H1 (cell line): Measurements from ENCODE around the gene CDCA4. TPM values are rescaled to one million over a fixed set of nuclear protein-coding genes. Genes with fewer than 3 reads are reported as not detected.

Experiments used
- CTCF ChIA-PET: fragments of 300-600 bp; sonication (Branson Sonifier 250); formaldehyde crosslinking; loops from one replicate; lab custom pipeline; 2021; ENCODE audit not compliant: partially characterized antibody; lab: Charles Lee
- POLR2A ChIA-PET: fragments of 300-600 bp; sonication (Branson Sonifier 250); formaldehyde crosslinking; loops from one replicate; lab custom pipeline; 2021; ENCODE audit warnings: inconsistent platforms; ENCODE audit not compliant: partially characterized antibody; lab: Charles Lee
- DNase-seq, 2 experiments: peaks; one replicate each; pipeline versions ENCODE4 v3.0.0 to v3.0.0-alpha.2; 2010 to 2022; ENCODE audit warnings: low spot score in 2 of 2, low read depth in 1 of 2, mixed read lengths in 1 of 2
- FAIRE-seq: peaks from 2 replicates; lab custom pipeline; 2011; peaks lifted over from hg19 to GRCh38; lab: Jason Lieb, UNC
- H2AFZ ChIP-seq: 2 replicates; pipeline ENCODE4 v1.8.1; 2012; ENCODE audit warnings: low read length, inconsistent platforms
- H2AK5ac ChIP-seq: 2 replicates; pipeline ENCODE4 v1.6.1; 2013; ENCODE audit warnings: low read depth, low read length
- H2BK120ac ChIP-seq: replicated peaks from 2 replicates; pipeline ENCODE3; 2013; ENCODE audit warnings: low read depth, low read length, inconsistent platforms
- H2BK12ac ChIP-seq: 2 replicates; pipeline ENCODE4 v1.6.1; 2013; ENCODE audit warnings: low read depth, low read length
- H2BK15ac ChIP-seq: 2 replicates; pipeline ENCODE4 v1.6.1; 2013; ENCODE audit warnings: low read length
- H2BK20ac ChIP-seq: 2 replicates; pipeline ENCODE4 v1.6.1; 2013; ENCODE audit warnings: low read length
- H2BK5ac ChIP-seq: 2 replicates; pipeline ENCODE4 v1.6.1; 2013; ENCODE audit warnings: low read depth, low read length
- H3K14ac ChIP-seq: 2 replicates; pipeline ENCODE4 v1.6.1; 2013; ENCODE audit warnings: inconsistent platforms; ENCODE audit not compliant: insufficient read length
- H3K18ac ChIP-seq: 2 replicates; pipeline ENCODE4 v1.6.1; 2013; ENCODE audit warnings: low read length; ENCODE audit errors: extremely low read depth
- H3K23ac ChIP-seq: 2 replicates; pipeline ENCODE4 v1.6.1; 2013; ENCODE audit warnings: inconsistent platforms; ENCODE audit not compliant: insufficient read length
- H3K23me2 ChIP-seq: 2 replicates; pipeline ENCODE4 v1.6.1; 2013; ENCODE audit warnings: low read depth, low read length
- H3K27ac ChIP-seq: 2 replicates; pipeline ENCODE4 v1.6.1; 2011; ENCODE audit warnings: low read depth, low read length, inconsistent platforms
- H3K27me3 ChIP-seq, 4 experiments: replicated peaks in 1 of 4; 1 replicate in 1 of 4; 2 replicates in 3 of 4; pipeline versions ENCODE4 v1.6.1 to v1.8.1; 2011 to 2013; ENCODE audit warnings: low read length in 3 of 4, mild to moderate bottlenecking in 3 of 4, inconsistent platforms in 2 of 4, mixed read lengths in 2 of 4, moderate library complexity in 1 of 4; ENCODE audit not compliant: control insufficient read depth in 3 of 4, insufficient read depth in 3 of 4; ENCODE audit errors: extremely low read depth in 1 of 4
- H3K36me3 ChIP-seq, 4 experiments: 2 replicates each; pipeline versions ENCODE4 v1.6.1 to v1.8.1; 2011 to 2013; ENCODE audit warnings: mild to moderate bottlenecking in 4 of 4, low read length in 3 of 4, moderate library complexity in 2 of 4, control low read depth in 1 of 4, inconsistent platforms in 1 of 4; ENCODE audit not compliant: insufficient read depth in 4 of 4, control insufficient read depth in 2 of 4
- H3K4ac ChIP-seq: replicated peaks from 2 replicates; pipeline ENCODE3; 2013; ENCODE audit warnings: low read length, low read depth, mixed read lengths, inconsistent platforms; ENCODE audit not compliant: insufficient read length
- H3K4me1 ChIP-seq, 4 experiments: replicated peaks in 1 of 4; 1 replicate in 1 of 4; 2 replicates in 3 of 4; pipeline versions ENCODE4 v1.6.1 to v1.8.1; 2011 to 2013; ENCODE audit warnings: low read length in 3 of 4, inconsistent platforms in 2 of 4, mixed read lengths in 1 of 4; ENCODE audit not compliant: insufficient read depth in 4 of 4, control insufficient read depth in 3 of 4
- H3K4me2 ChIP-seq, 2 experiments: 2 replicates each; pipeline versions ENCODE4 v1.6.1 to v1.8.1; 2011 to 2013; ENCODE audit warnings: low read depth in 2 of 2, low read length in 2 of 2, control low read depth in 1 of 2, inconsistent platforms in 1 of 2, mild to moderate bottlenecking in 1 of 2; ENCODE audit not compliant: insufficient read depth in 1 of 2
- H3K4me3 ChIP-seq, 4 experiments: fragments of 200-600, 300-600 bp in 1 of 4; sonication (generic), shearing (Covaris generic), sonication (Bioruptor Twin) in 1 of 4; 2 replicates each; pipeline versions ENCODE4 v1.5.1 to v1.8.1; 2011 to 2016; ENCODE audit warnings: low read length in 4 of 4, low read depth in 3 of 4, control low read depth in 2 of 4, inconsistent platforms in 2 of 4, mild to moderate bottlenecking in 2 of 4, mixed read lengths in 1 of 4, moderate library complexity in 1 of 4; ENCODE audit not compliant: insufficient read depth in 2 of 4; ENCODE audit errors: extremely low read depth in 1 of 4
- H3K56ac ChIP-seq: replicated peaks from 2 replicates; pipeline ENCODE3; 2013; ENCODE audit warnings: low read depth, mild to moderate bottlenecking, mixed read lengths, low read length, inconsistent platforms; ENCODE audit not compliant: insufficient read length
- H3K79me1 ChIP-seq: 2 replicates; pipeline ENCODE4 v1.6.1; 2013; ENCODE audit warnings: low read depth, low read length, control low read depth
- H3K79me2 ChIP-seq, 2 experiments: 2 replicates each; pipeline versions ENCODE4 v1.6.1 to v1.8.1; 2012 to 2013; ENCODE audit warnings: low read length in 2 of 2, mild to moderate bottlenecking in 2 of 2, inconsistent platforms in 1 of 2; ENCODE audit not compliant: insufficient read depth in 2 of 2, control insufficient read depth in 1 of 2
- H3K9ac ChIP-seq, 4 experiments: replicated peaks in 1 of 4; 1 replicate in 1 of 4; 2 replicates in 3 of 4; pipeline versions ENCODE4 v1.6.1 to v1.8.1; 2011 to 2013; ENCODE audit warnings: low read depth in 3 of 4, low read length in 3 of 4, control low read depth in 2 of 4, mild to moderate bottlenecking in 2 of 4, moderate library complexity in 2 of 4, inconsistent platforms in 1 of 4; ENCODE audit errors: extremely low read depth in 1 of 4
- H3K9me3 ChIP-seq, 2 experiments: 2 replicates each; pipeline versions ENCODE4 v1.6.1 to v1.8.1; 2012 to 2013; ENCODE audit warnings: mild to moderate bottlenecking in 2 of 2, moderate library complexity in 2 of 2, control low read depth in 1 of 2, inconsistent platforms in 1 of 2, low read depth in 1 of 2, low read length in 1 of 2, mixed read lengths in 1 of 2; ENCODE audit not compliant: insufficient read depth in 2 of 2
- H4K20me1 ChIP-seq, 2 experiments: replicated peaks in 1 of 2; 2 replicates each; pipeline versions ENCODE3 to v1.8.1; 2011 to 2013; ENCODE audit warnings: inconsistent platforms in 2 of 2, low read length in 2 of 2, mild to moderate bottlenecking in 1 of 2; ENCODE audit not compliant: insufficient read depth in 2 of 2, control insufficient read depth in 1 of 2
- H4K5ac ChIP-seq: 2 replicates; pipeline ENCODE4 v1.6.1; 2013; ENCODE audit warnings: low read length, low read depth, mixed read lengths, inconsistent platforms; ENCODE audit not compliant: insufficient read length
- H4K8ac ChIP-seq: 2 replicates; pipeline ENCODE4 v1.8.0; 2013; ENCODE audit warnings: mild to moderate bottlenecking, moderate library complexity, low read length, inconsistent platforms; ENCODE audit not compliant: insufficient read depth; ENCODE audit errors: extremely low read depth
- H4K91ac ChIP-seq: replicated peaks from 2 replicates; pipeline ENCODE3; 2013; ENCODE audit warnings: low read length, mixed read lengths, inconsistent platforms; ENCODE audit not compliant: insufficient read length
- EGR1 ChIP-seq: IDR thresholded peaks from 2 replicates; pipeline ENCODE4 v1.6.1; 2011; ENCODE audit warnings: low read depth, low read length, borderline replicate concordance
- WGBS, 2 experiments: shearing (Covaris generic) in 1 of 2; methylation state at CpG; one replicate each; pipeline versions ENCODE4 v1.1.6 to v1.1.7; 2013 to 2015; ENCODE audit warnings: low lambda C conversion rate in 2 of 2, mixed read lengths in 2 of 2, inconsistent platforms in 1 of 2, low coverage in 1 of 2, missing lambda C conversion rate in 1 of 2; ENCODE audit not compliant: insufficient replicate concordance in 2 of 2, insufficient coverage in 1 of 2, insufficient read length in 1 of 2; ENCODE audit errors: extremely low coverage in 1 of 2, missing lambda C conversion rate in 1 of 2; 5-methylcytosine and 5-hydroxymethylcytosine counted together
- polyA plus RNA-seq, 7 experiments: library from polyadenylated mRNA; depleted of rRNA in 3 of 7; stranded (reverse) in 5 of 7; unstranded in 2 of 7; fragments of >200 nt in 5 of 7; fragments of 200-250 nt in 2 of 7; gene quantifications; 1 replicate in 5 of 7; 2 replicates in 1 of 7; 4 replicates in 1 of 7; pipeline versions ENCODE4 v1.2.1 to v1.2.3, GENCODE V29; 2011 to 2013; ENCODE audit warnings: missing spikeins in 2 of 7, mixed read lengths in 2 of 7
- total RNA-seq: library from RNA; stranded (reverse); fragmentation: NEBNext Ultra II Directional; extraction: Animal tissue kit (Norgen Biotek cat#: 25700); gene quantifications from 2 replicates; pipeline ENCODE4 v1.2.1, GENCODE V29; 2021

The CDCA4 gene
- total and polyA plus RNA-seq, 2 of the 8 experiments (the other 6 are each of a cell fraction or from before 2014, with no cell fraction given): 49.9 to 62.4 TPM

- Histone ChIP-seq H3K4me1 (peaks cover 0 to 26% (median 16%) of the 10 kb centered on the region in 4 experiments; a peak in 6 of 7 replicates), H4K20me1 (no peaks in the 10 kb centered on the region), H3K79me2 (no peaks in the 10 kb centered on the region)
- no peak for TF ChIP-seq EGR1
- TF ChIP-seq, all 59 proteins: peak for 0
- ChIA-PET CTCF (interaction anchor here (0.6 to 11.5 kb wide), 12 partner anchors 10 to 298 kb away, joined by 3 to 161 read pairs (median 4); no protein-coding TSS in a partner anchor), POLR2A (interaction anchor here (0.8 to 1.5 kb wide), 4 partner anchors 13 to 174 kb away, joined by 3 to 6 read pairs (median 4); no protein-coding TSS in a partner anchor)
- Histone ChIP-seq H3K4me2 (peak overlapping the region; percentile 67 to 98; a peak in 3 of 4 replicates), H2AFZ (no peak overlapping the region), H2BK20ac (peak overlapping the region; percentile 95; the same call in 1 of the 2 replicates), H3K36me3 (no peaks in the 10 kb centered on the region), H2BK15ac (peak overlapping the region; percentile 92; the same call in 1 of the 2 replicates), H2BK120ac (no peak overlapping the region), H3K23ac (no peak overlapping the region), H2BK5ac (peak overlapping the region; percentile 44; the same call in 1 of the 2 replicates), H3K9me3 (no peaks in the 10 kb centered on the region), H3K4me3 (peak overlapping the region in 1 of 4 experiments; percentile 56; a peak in 2 of 8 replicates), H4K91ac (peak overlapping the region; percentile 17), H3K9ac (no peak overlapping the region), H2BK12ac (peak overlapping the region; percentile 87; the same call in 1 of the 2 replicates), H3K14ac (no peak overlapping the region), H3K4ac (peak overlapping the region; percentile 78), H4K8ac (no peak overlapping the region; the same call in 1 of the 2 replicates), H3K27me3 (peaks cover 0 to 10% (median 6%) of the 10 kb centered on the region in 4 experiments; a peak in 3 of 7 replicates), H3K79me1 (no peaks in the 10 kb centered on the region), H3K18ac (peak overlapping the region; percentile 71; the same call in 1 of the 2 replicates), H3K23me2 (peaks cover 5% of the 10 kb centered on the region), H4K5ac (peak overlapping the region; percentile 15), H2AK5ac (0 out of 2 replicates have a peak overlapping the region, but pooled peaks have one; percentile 65), H3K27ac (no peak overlapping the region), H3K56ac (no peak overlapping the region)
- 82% methylated on average over 21 of the region's 21 CpGs; no CpG with 5 or more reads in 1 of the 2 experiments for WGBS, 2 experiments
- no peak for FAIRE-seq
- DNase-seq: no peak
Measured at GRCh38 chr14:104968541-104969401, 52.1 kb downstream of the CDCA4 start.
